ENCODE results near the gene CHD5. TPM values are rescaled to one million over a fixed set of nuclear protein-coding genes. Genes with fewer than 3 reads are reported as not detected.

CHD5 gene
- total and polyA plus RNA-seq, 2 of the 13 experiments (the other 11 are each of a cell fraction or from before 2014, with no cell fraction given) = 0.02 to 0.21 TPM

GRCh38 chr1:6131561-6131960 is 48.6 kb downstream of the CHD5 start:
- Histone ChIP-seq H3K27ac (ENCODE audit: extremely low read length, insufficient read depth, low read length) (no peak overlapping the region), H3K4me1 (ENCODE audit: insufficient read depth, low read length) (peaks cover 10% of the 10 kb centered on the region), H4K20me1 (ENCODE audit: insufficient read depth, low read length) (no peaks in the 10 kb centered on the region), H3K9me3 (ENCODE audit: low read length) (peaks cover 9% of the 10 kb centered on the region), H3K4me2 (ENCODE audit: low read depth, low read length) (no peak overlapping the region), H3K4me3 (replicated peaks in 1 of 3; ENCODE audit: insufficient read depth in 1 of 3, low read depth in 2 of 3, low read length in 3 of 3) (no peak overlapping the region), H3K79me2 (ENCODE audit: insufficient read depth, low read length) (no peaks in the 10 kb centered on the region), H2AFZ (ENCODE audit: low read length) (no peak overlapping the region), H3K9ac (ENCODE audit: insufficient read depth, low read depth, low read length) (no peak overlapping the region), H3K27me3 (ENCODE audit: control insufficient read depth in 1 of 2, insufficient read depth in 2 of 2, low read length in 2 of 2) (peaks cover 9 to 51% of the 10 kb centered on the region in 2 experiments), H3K36me3 (replicated peaks in 1 of 2; ENCODE audit: control insufficient read depth in 1 of 2, insufficient read depth in 2 of 2, low read length in 2 of 2) (no peaks in the 10 kb centered on the region)
- no peak for TF ChIP-seq FOXO4 (CRISPR knock-in tag; conservative IDR thresholded peaks at IDR 0.05)
- intact Hi-C loops (cut with micrococcal nuclease; ENCODE audit: unreplicated experiment) (no loop called here), in situ Hi-C loops (cut with HindIII; ENCODE audit: extremely low pct_ligation_motif_present, low pct_unique_long_range_greater_than_20kb) (no loop called here)
- no TSS peak for BruUV-seq (replicated peaks)
- DNase-seq (ENCODE audit: low spot score) (no peak), FAIRE-seq (no peak), ATAC-seq (no peak)
- ChIA-PET CTCF (ENCODE audit: low intra/inter-chr PET ratio, low total read pairs) (no interaction called here), POLR2A (no interaction called here)
- no CpG with 5 or more reads among the region's 9 CpGs for WGBS (ENCODE audit: low lambda C conversion rate)

- H3K79me2 ChIP-seq (ENCODE audit: insufficient read depth, low read length) = no peaks in the 10 kb centered on the region
- ChIA-PET POLR2A (no interaction called here), CTCF (ENCODE audit: low intra/inter-chr PET ratio, low total read pairs) (no interaction called here)
- H3K4me2 ChIP-seq (ENCODE audit: low read depth, low read length) = no peak overlapping the region
- BruUV-seq (replicated peaks) = no TSS peak
- in situ Hi-C loops (cut with HindIII; ENCODE audit: extremely low pct_ligation_motif_present, low pct_unique_long_range_greater_than_20kb) = no loop called here
- H3K36me3 ChIP-seq (replicated peaks in 1 of 2; ENCODE audit: control insufficient read depth in 1 of 2, insufficient read depth in 2 of 2, low read length in 2 of 2) = no peaks in the 10 kb centered on the region
- WGBS (ENCODE audit: low lambda C conversion rate) = 0% methylated on average over 5 of the region's 7 CpGs
- H3K9me3 ChIP-seq (ENCODE audit: low read length) = peaks cover 9% of the 10 kb centered on the region
- DNase-seq (ENCODE audit: low spot score) (no peak), ATAC-seq (no peak), FAIRE-seq (no peak)
- intact Hi-C loops (cut with micrococcal nuclease; ENCODE audit: unreplicated experiment) = no loop called here
- H2AFZ ChIP-seq (ENCODE audit: low read length) = no peak overlapping the region
- H3K4me1 ChIP-seq (ENCODE audit: insufficient read depth, low read length) = peaks cover 10% of the 10 kb centered on the region
- H3K9ac ChIP-seq (ENCODE audit: insufficient read depth, low read depth, low read length) = no peak overlapping the region
- no peak overlapping the region for H3K4me3 ChIP-seq (replicated peaks in 1 of 3; ENCODE audit: insufficient read depth in 1 of 3, low read depth in 2 of 3, low read length in 3 of 3)
- H3K27me3 ChIP-seq (ENCODE audit: control insufficient read depth in 1 of 2, insufficient read depth in 2 of 2, low read length in 2 of 2) = peaks cover 9 to 48% of the 10 kb centered on the region in 2 experiments
- TF ChIP-seq ZNF431 (CRISPR knock-in tag; IDR thresholded peaks at IDR 0.05; ENCODE audit: borderline replicate concordance, low read depth) (no peak), SALL2 (CRISPR knock-in tag; IDR thresholded peaks at IDR 0.05) (no peak), ZNF160 (CRISPR knock-in tag; IDR thresholded peaks at IDR 0.05) (no peak), E2F5 (CRISPR knock-in tag; conservative IDR thresholded peaks at IDR 0.05) (no peak), MLX (CRISPR knock-in tag; IDR thresholded peaks at IDR 0.05) (no peak), FLYWCH1 (CRISPR knock-in tag; IDR thresholded peaks at IDR 0.05) (no peak), ZNF510 (CRISPR knock-in tag; IDR thresholded peaks at IDR 0.05; ENCODE audit: low read depth) (no peak)
- no peak overlapping the region for H3K27ac ChIP-seq (ENCODE audit: extremely low read length, insufficient read depth, low read length)
- no peaks in the 10 kb centered on the region for H4K20me1 ChIP-seq (ENCODE audit: insufficient read depth, low read length)
Measured at GRCh38 chr1:6130596-6130995, 49.5 kb downstream of the CHD5 start.

Data from HepG2 (cell line).